GM21737 (cell line): Measurements from ENCODE around the gene TMEM62.

Experiments
- ATAC-seq: cut with Tn5 transposase; IDR thresholded peaks from one replicate; pipeline ENCODE4 v1.9.1; 2021; ENCODE audit warnings: mild to moderate bottlenecking, moderate library complexity; ENCODE audit not compliant: unreplicated experiment

The TMEM62 gene

GRCh38 chr15:43226436-43227305 is 93.3 kb downstream of the TMEM62 start:
- no peak for ATAC-seq

GRCh38 chr15:43229977-43230376 is 96.6 kb downstream of the TMEM62 start:
- ATAC-seq = no peak

GRCh38 chr15:43230640-43231115 is 97.3 kb downstream of the TMEM62 start:
- no peak for ATAC-seq

- no peak for ATAC-seq
Measured at GRCh38 chr15:43232289-43232874, 99.0 kb downstream of the TMEM62 start.
